ENCODE measurements around the gene ZSCAN5C.

ZSCAN5C gene, protein sequence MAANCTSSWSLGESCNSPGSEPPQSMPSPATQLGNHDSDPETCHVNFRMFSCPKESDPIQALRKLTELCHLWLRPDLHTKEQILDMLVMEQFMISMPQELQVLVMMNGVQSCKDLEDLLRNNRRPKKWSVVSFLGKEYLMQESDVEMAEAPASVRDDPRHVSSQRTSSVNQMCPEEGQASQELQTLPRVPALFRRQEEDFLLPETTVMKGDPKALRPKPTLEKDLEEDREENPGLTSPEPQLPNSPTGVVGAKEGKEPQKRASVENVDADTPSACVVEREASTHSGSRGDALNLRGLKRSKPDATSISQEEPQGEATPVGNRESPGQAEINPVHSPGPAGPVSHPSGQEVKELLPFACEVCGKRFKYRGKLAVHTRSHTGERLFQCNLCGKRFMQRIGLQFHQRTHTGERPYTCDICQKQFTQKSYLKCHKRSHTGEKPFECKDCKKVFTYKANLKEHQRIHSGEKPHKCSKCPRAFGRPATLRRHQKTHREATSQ

DNA sequence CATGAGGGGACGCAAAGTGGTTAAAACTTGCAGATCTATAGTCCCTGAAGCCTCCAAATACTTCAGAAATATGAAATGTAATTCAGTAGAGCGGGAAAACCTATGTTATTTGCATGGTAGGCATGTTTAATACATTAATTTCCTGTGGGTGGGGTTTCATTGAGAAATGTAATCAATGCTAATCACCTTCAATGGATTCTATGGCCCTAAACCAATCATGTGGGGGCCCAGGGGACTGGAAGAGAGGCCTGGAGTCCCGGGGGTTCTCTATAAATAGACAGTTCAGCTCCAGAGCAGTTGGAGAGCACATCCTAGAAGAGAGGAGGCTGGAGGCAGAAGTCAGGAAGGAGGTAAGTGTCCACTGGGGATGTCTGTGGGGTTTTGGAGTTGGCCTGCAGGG is at the start of gene ZSCAN5C:
Gene ZSCAN5C (plus strand): TSS at position 301 of the 400 bp plus-strand sequence. CDS start 3,641 bp downstream, outside the sequence.
- Mint-ChIP-seq H3K9me3 (no peaks in the 10 kb centered on the region), H3K4me1 (no peaks in the 10 kb centered on the region), H3K27ac (peak within 1 kb of the TSS in 1 of 2 donors; percentile 23), H3K27me3 (peaks cover 20% of the 10 kb centered on the region), H3K4me3 (no peak within 1 kb of the TSS)
- DNase-seq (no peak), ATAC-seq (no peak)

DNA sequence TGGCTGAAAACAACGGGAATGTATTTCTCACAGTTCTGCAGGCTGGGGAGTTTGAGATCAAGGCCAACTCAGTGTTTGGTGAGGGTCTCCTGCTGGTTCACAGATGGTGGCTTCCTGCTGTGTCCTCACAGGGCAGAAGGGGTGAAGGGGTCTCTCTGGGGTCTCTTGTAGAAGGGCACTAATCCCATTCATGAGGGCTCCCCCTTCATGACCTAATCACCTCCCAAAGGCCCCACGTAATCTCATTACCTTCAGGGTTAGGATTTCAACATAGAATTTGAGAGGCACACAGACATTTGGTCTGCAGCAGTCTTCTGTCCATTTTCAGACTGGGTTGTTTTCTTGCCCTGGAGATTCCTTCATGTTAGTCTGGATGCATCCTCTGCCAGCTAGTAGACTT is 49.4 kb upstream of the ZSCAN5C start:
- no peak overlapping the region for H3K27ac Mint-ChIP-seq
- H3K4me1 Mint-ChIP-seq: peaks cover 16% of the 10 kb centered on the region
- H3K4me3 Mint-ChIP-seq: no peak overlapping the region
- no peaks in the 10 kb centered on the region for H3K27me3 Mint-ChIP-seq
- DNase-seq (no peak), ATAC-seq (no peak)
- H3K9me3 Mint-ChIP-seq: no peaks in the 10 kb centered on the region

DNA sequence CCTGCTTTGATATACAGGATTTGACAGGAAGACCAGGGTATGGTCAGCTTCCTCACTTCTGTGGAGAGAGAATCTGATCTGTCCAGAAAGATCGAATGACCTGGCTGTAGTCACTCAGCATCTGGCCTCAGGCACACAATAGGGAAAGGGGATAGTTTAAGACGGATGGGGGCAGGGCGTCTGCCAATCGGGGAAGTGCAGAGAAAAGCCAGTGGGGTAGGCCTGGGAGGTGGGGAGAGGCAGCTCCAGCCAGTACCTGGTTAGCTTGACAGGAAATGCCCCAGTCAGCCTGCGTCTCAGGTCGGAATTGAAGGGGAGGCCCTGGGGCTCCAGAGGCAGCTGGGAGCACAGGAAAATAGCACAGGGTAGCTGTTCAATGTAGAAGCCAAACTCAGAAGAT is 48.6 kb upstream of the ZSCAN5C start:
- DNase-seq (no peak), ATAC-seq (no peak)
- H3K27ac Mint-ChIP-seq: peak overlapping the region; percentile 68 to 91
- H3K9me3 Mint-ChIP-seq: no peaks in the 10 kb centered on the region
- H3K4me1 Mint-ChIP-seq: peaks cover 16% of the 10 kb centered on the region
- H3K4me3 Mint-ChIP-seq: no peak overlapping the region
- H3K27me3 Mint-ChIP-seq: no peaks in the 10 kb centered on the region

DNA sequence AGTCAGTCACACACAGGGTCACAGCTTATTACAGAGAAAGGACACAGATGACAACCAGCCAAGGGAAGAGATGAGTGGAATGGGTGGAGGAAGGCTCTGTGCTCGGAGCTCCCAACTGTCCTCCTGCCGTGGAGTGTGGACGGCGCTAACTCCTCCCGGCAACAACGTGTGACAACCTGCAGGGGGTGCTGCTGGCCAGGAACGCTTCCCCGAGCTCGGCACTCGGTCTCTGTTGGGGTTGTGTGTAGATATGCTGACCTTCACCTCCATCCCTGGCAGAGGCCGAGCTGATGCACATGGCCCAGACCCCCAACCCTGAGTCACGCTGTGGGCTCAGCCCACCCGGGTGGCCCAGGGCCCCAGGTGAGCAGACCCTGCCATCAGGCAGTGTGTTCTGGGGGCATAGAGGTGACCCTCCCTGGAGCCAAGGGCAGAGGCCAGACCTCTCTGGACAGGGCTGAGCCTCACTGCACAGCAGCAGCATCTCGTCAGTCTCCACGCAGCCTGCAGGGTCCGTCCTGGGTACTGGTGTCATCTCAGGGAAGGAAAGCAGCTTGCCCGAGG is 46.9 kb upstream of the ZSCAN5C start:
- ATAC-seq (no peak), DNase-seq (no peak)
- Mint-ChIP-seq H3K4me3 (no peak overlapping the region), H3K9me3 (no peaks in the 10 kb centered on the region), H3K27ac (no peak overlapping the region), H3K27me3 (no peaks in the 10 kb centered on the region), H3K4me1 (peaks cover 16% of the 10 kb centered on the region)

DNA sequence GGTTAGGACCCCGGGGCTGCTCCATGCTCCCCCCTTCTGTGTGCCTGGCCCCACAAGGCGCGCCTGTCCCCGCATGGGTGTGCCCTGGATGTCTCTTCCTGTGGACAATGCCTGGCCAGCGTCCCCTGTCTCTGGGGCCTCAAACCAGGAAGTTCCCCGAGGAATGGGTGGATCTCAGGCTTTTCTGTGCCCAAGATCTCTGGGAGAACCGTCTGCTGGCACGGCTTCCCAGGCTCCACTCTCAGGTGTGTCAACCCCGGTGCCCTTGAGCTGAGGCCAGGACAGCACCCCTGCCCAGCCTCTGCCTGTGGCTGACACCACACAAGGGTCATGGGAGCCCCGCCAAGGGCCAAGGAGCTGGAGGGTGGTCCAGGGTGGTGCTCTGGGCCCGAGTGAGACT is 45.3 kb upstream of the ZSCAN5C start:
- Mint-ChIP-seq H3K4me1 (peaks cover 16% of the 10 kb centered on the region), H3K4me3 (no peak overlapping the region), H3K9me3 (no peaks in the 10 kb centered on the region), H3K27ac (no peak overlapping the region), H3K27me3 (no peaks in the 10 kb centered on the region)
- ATAC-seq (no peak), DNase-seq (no peak)

DNA sequence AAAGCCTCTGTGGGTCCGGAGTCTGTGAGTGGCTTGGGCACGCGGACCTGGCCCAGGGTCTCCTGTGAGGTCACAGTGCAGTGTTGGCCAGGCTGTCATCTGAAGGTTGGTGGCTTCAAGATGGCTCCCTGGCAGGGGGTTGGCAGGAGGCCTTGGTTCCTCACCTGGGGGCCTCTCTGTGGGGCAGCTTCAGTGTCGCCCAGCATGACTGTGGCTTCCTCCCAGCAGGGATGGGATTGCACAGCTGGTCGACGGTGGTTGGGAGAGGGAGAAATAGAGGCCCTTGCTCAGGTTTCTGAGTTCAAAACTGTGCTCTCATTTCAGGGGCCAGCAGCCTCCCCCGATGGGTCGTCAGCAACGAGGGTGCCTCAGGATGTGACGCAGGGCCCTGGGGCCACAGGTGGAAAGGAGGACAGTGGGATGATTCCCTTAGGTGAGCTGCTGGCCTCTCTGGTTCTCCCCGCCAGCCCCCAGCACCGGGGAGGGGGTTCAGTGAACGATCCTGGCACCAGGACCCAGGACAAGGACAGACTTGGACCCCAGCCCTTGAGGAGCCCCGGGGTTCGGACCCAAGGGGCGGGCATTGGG is 43.8 kb upstream of the ZSCAN5C start:
- H3K4me3 Mint-ChIP-seq: no peak overlapping the region
- peak overlapping the region in 1 of 2 donors; percentile 24 for H3K27ac Mint-ChIP-seq
- ATAC-seq (no peak), DNase-seq (no peak)
- H3K4me1 Mint-ChIP-seq: peaks cover 14% of the 10 kb centered on the region
- H3K9me3 Mint-ChIP-seq: no peaks in the 10 kb centered on the region
- H3K27me3 Mint-ChIP-seq: no peaks in the 10 kb centered on the region

DNA sequence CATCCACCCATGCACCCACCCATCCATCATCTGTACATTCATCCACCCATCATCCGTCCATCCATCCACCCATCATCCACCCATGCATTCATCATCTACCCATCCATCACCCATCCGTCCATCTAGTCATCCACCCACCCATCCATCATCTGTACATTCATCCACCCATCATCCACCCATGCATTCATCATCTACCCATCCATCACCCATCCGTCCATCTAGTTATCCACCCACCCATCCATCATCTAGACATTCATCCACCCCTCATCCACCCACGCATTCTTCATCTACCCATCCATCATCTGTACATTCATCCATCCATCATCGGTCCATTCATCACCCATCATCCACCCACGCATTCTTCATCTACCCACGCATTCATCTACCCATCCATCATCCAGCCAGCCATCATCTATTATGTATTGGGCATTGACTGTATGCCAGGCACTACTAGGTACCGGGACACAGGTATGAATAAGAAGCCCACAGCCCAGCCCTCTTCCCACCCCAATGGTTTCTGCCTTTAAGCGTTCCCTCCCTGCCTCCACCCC is 43.0 kb upstream of the ZSCAN5C start:
- Mint-ChIP-seq H3K4me3 (no peak overlapping the region), H3K4me1 (peaks cover 10% of the 10 kb centered on the region), H3K27ac (peak overlapping the region in 1 of 2 donors; percentile 33), H3K9me3 (no peaks in the 10 kb centered on the region), H3K27me3 (peaks cover 2% of the 10 kb centered on the region)
- ATAC-seq (no peak), DNase-seq (no peak)

DNA sequence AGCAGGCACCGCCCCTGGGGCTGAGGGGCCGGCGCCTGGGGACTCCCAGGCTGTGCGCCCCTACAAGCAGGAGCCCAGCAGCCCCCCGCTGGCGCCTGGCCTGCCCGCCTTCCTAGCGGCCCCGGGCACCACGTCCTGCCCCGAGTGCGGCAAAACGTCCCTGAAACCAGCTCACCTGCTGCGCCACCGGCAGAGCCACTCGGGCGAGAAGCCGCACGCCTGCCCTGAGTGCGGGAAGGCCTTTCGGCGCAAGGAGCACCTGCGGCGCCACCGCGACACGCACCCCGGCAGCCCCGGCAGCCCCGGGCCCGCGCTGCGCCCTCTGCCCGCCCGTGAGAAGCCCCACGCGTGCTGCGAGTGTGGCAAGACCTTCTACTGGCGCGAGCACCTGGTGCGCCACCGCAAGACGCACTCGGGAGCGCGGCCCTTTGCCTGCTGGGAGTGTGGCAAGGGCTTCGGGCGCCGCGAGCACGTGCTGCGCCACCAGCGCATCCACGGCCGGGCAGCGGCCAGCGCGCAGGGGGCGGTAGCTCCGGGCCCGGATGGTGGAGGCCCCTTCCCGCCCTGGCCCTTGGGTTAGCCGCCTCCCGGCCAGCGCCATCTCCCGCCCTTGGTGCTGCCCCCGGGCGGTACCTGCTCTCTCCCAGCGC is 42.3 kb upstream of the ZSCAN5C start:
- H3K4me3 Mint-ChIP-seq: no peak overlapping the region
- H3K9me3 Mint-ChIP-seq: no peaks in the 10 kb centered on the region
- ATAC-seq: no peak
- H3K4me1 Mint-ChIP-seq: peaks cover 13% of the 10 kb centered on the region
- no peak for DNase-seq
- H3K27me3 Mint-ChIP-seq: peaks cover 5% of the 10 kb centered on the region
- H3K27ac Mint-ChIP-seq: no peak overlapping the region

DNA sequence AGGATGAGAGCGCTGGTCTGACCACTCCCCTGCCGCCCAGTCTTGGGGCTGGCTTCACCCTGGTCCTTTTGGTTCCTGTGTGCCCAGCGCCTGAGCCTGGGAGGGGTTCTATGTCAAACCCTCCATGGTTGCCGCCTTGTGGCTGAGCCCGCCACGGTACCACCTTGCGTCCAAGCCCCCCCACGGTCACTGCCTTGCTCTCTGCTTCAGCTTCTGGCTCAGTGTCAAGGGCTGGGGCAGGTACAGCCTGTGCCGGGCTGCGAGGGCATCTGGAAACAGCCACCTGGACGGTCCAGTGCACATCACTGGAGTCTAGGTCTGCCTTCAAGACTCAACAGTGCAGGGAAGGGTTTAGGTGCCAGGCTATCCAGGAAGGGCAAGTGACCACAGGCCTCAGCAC is 40.5 kb upstream of the ZSCAN5C start:
- Mint-ChIP-seq H3K27me3 (peaks cover 6% of the 10 kb centered on the region), H3K27ac (no peak overlapping the region), H3K4me3 (no peak overlapping the region), H3K4me1 (peaks cover 13% of the 10 kb centered on the region), H3K9me3 (no peaks in the 10 kb centered on the region)
- no peak for DNase-seq
- ATAC-seq: no peak

DNA sequence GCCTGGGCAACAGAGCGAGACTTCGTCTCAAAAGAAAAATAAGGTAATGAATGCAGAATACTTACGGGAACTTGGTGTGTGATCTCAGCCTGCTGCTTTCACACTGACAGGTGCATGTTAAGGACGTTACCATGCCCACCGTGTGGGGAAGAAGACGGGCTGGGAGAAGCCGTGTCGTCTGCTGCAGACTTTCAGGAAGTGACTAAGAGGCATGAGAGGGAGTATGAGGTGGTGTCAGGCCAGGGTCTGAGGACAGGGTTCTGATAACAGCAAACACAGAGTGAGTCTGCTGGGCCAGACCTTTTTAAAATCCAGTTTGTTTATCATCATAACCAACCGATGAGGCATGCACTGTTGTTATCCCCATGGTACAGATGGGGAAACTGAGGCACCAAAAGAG is 39.8 kb upstream of the ZSCAN5C start:
- peaks cover 13% of the 10 kb centered on the region for H3K27me3 Mint-ChIP-seq
- no peak overlapping the region for H3K4me3 Mint-ChIP-seq
- ATAC-seq: peak; percentile 80
- DNase-seq: peak in 1 of 2 donors; percentile 29
- no peaks in the 10 kb centered on the region for H3K9me3 Mint-ChIP-seq
- peaks cover 13% of the 10 kb centered on the region for H3K4me1 Mint-ChIP-seq
- peak overlapping the region; percentile 64 to 65 for H3K27ac Mint-ChIP-seq

DNA sequence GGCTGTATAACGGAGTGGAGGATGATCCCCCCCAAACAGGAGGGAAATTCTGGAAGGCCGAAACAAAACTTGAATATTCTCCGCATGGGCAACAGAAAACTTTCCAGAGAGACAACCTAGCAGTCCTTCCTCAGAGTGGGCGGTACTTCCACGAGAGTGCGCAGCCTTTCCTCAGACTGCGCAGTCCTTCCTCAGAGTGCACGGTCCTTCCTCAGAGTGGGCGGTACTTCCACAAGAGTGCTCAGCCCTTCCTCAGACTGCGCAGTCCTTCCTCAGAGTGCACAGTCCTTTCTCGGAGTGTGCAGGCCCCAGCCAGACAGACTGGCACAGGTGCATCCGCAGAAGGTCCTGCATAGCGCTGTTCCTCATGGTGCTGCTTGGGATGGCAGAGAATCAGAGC is 39.0 kb upstream of the ZSCAN5C start:
- Mint-ChIP-seq H3K27me3 (peaks cover 15% of the 10 kb centered on the region), H3K9me3 (no peaks in the 10 kb centered on the region), H3K27ac (no peak overlapping the region), H3K4me3 (no peak overlapping the region), H3K4me1 (peaks cover 13% of the 10 kb centered on the region)
- ATAC-seq: no peak
- no peak for DNase-seq

DNA sequence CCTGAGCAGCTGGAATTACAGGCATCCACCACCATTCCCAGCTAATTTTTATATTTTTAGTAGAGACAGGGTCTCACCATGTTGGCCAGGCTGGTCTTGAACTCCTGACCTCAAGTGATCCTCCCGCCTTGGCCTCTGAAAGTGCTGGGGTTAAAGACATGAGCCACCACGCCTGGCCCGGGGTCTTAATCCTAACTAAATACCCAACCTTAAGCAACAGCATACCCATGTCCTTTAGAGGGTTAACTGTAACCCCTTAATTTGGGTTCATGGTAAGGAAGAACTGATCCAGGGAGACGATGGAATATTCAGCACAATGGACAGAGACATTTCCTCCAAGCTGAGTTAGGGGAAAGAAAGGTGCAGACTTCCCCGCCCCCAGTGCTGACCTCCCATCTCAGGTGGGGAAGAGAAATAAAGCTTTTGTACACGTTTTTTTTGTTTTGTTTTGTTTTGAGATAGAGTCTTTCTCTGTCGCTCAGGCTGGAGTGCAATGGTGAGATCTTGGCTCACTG is 35.0 kb upstream of the ZSCAN5C start:
- Mint-ChIP-seq H3K27me3 (peaks cover 15% of the 10 kb centered on the region), H3K9me3 (no peaks in the 10 kb centered on the region), H3K4me1 (peaks cover 15% of the 10 kb centered on the region), H3K4me3 (no peak overlapping the region), H3K27ac (no peak overlapping the region)
- ATAC-seq (no peak), DNase-seq (no peak)

DNA sequence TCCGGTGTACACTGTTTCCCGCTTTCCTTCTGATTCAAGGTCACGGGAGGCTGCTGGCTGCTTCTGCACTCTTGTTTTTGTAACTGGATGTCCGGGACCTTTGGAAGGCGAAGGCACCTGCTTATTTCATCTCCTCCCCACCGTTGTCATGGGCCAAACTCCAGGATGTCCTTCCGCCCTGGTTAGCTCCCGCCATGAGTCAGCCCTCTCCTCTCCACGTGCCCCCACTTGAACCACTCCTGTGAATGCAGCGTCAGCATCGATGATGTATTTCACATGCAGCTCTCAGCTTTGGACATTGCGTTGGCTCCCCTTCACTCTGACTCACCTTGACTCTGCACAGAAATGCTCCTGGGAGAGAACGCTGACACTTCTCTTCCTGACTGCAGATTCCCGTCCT is 31.8 kb upstream of the ZSCAN5C start:
- Mint-ChIP-seq H3K9me3 (no peaks in the 10 kb centered on the region), H3K4me3 (no peak overlapping the region)
- ATAC-seq: no peak

DNA sequence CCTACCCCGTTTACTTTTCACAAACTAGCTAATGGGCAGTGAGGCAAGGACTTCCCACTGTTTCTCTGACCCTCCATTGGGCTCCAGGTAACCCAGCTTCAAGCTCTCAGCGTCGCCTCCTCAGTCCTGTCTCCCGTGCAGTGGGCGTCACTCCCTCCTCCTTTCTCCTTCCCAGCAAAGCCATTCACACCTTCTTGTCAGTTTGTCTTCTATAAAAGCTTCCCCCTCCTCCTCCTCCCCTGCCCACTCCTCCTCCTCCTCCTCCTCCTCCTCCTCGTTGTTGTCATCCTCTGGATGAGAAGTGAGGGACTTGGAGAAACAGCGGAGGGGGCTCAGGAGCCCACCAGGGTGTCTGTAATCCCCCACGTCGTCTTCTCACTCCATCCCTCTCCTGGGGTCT is 28.0 kb upstream of the ZSCAN5C start:
- Mint-ChIP-seq H3K27ac (peak overlapping the region in 1 of 2 donors; percentile 34), H3K4me1 (peaks cover 5% of the 10 kb centered on the region), H3K9me3 (no peaks in the 10 kb centered on the region), H3K4me3 (no peak overlapping the region), H3K27me3 (peaks cover 5% of the 10 kb centered on the region)
- ATAC-seq (no peak), DNase-seq (no peak)

More for the DNA sequence above, 31.8 kb upstream of the ZSCAN5C start:
- Mint-ChIP-seq H3K27ac (no peak overlapping the region), H3K27me3 (peaks cover 15% of the 10 kb centered on the region), H3K4me1 (peaks cover 5% of the 10 kb centered on the region)
- no peak for DNase-seq

DNA sequence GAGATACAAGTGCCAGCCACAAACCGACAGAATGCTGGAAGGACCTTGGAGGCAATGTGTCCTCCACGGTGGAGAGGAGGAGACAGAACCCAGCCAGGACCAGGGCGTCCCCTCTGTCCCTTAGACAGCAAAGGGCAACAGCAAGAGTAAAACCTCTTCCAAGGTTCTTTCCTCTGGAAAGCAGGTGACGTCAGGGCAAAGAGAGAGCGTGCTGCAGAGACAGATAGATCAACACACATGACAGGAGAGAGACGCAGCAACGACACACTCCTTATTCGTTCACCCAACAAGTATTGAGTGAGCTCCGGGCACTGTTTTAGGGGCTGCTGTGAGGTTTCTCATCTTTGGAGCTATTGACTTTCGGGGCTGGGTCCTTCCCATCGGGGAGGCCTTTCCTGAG is 27.5 kb upstream of the ZSCAN5C start:
- Mint-ChIP-seq H3K9me3 (no peaks in the 10 kb centered on the region), H3K27me3 (peaks cover 5% of the 10 kb centered on the region), H3K27ac (peak overlapping the region in 1 of 2 donors; percentile 34), H3K4me3 (no peak overlapping the region), H3K4me1 (peaks cover 5% of the 10 kb centered on the region)
- DNase-seq (no peak), ATAC-seq (no peak)
